GM19099 (cell line): ENCODE results near the gene UNKL.

Experiments
- POLR2A ChIP-seq: IDR thresholded peaks from 3 replicates; pipeline ENCODE4 v1.6.1; 2011; ENCODE audit warnings: low read depth; ENCODE audit not compliant: insufficient read length; ENCODE audit errors: extremely low read depth

Gene UNKL

GRCh38 chr16:1381612-1382406 lies 32.7 kb downstream of the UNKL start:
- no peak for TF ChIP-seq POLR2A

GRCh38 chr16:1380195-1380594 lies 34.3 kb downstream of the UNKL start:
- no peak for TF ChIP-seq POLR2A

GRCh38 chr16:1379304-1380076 lies 35.0 kb downstream of the UNKL start:
- peak; percentile 84 for TF ChIP-seq POLR2A

GRCh38 chr16:1378804-1379303 lies 35.6 kb downstream of the UNKL start:
- no peak for TF ChIP-seq POLR2A

GRCh38 chr16:1378087-1378803 lies 36.3 kb downstream of the UNKL start:
- TF ChIP-seq POLR2A = no peak

- TF ChIP-seq POLR2A = no peak
Measured at GRCh38 chr16:1377406-1378010, 37.0 kb downstream of the UNKL start.

GRCh38 chr16:1375741-1376410 lies 38.6 kb downstream of the UNKL start:
- TF ChIP-seq POLR2A = no peak

- TF ChIP-seq POLR2A = no peak
Measured at GRCh38 chr16:1375298-1375640, 39.2 kb downstream of the UNKL start.

- TF ChIP-seq POLR2A = no peak
Measured at GRCh38 chr16:1374418-1375297, 39.8 kb downstream of the UNKL start.

GRCh38 chr16:1372292-1372950 lies 42.1 kb downstream of the UNKL start:
- no peak for TF ChIP-seq POLR2A

- TF ChIP-seq POLR2A = no peak
Measured at GRCh38 chr16:1371054-1371978, 43.2 kb downstream of the UNKL start.

GRCh38 chr16:1367486-1368174 lies 46.9 kb downstream of the UNKL start:
- no peak for TF ChIP-seq POLR2A
